ENCODE data around the gene CSRNP3. TPM values are rescaled to one million over a fixed set of nuclear protein-coding genes. Genes with fewer than 3 reads are reported as not detected.

The CSRNP3 gene
- total RNA-seq, 1 donor from 2014 or later, result 14.6 TPM

GRCh38 chr2:165634282-165634681 is 164.8 kb downstream of the CSRNP3 start:
- H3K4me3 Mint-ChIP-seq (ENCODE audit: unreplicated experiment), result no peak overlapping the region
- H3K36me3 Mint-ChIP-seq (ENCODE audit: low read depth, unreplicated experiment), result no peaks in the 10 kb centered on the region
- DNase-seq (ENCODE audit: low spot score), result no peak
- peak overlapping the region; percentile 9 for H3K27ac Mint-ChIP-seq (ENCODE audit: unreplicated experiment)
- TF ChIP-seq CTCF (IDR thresholded peaks at IDR 0.05; ENCODE audit: unreplicated experiment), result no peak
- H3K4me1 Mint-ChIP-seq (ENCODE audit: unreplicated experiment), result peaks cover 28% of the 10 kb centered on the region
- H3K27me3 Mint-ChIP-seq (ENCODE audit: unreplicated experiment), result peaks cover 3% of the 10 kb centered on the region
- no peaks in the 10 kb centered on the region for H3K9me3 Mint-ChIP-seq (ENCODE audit: unreplicated experiment)

- no peak for TF ChIP-seq CTCF (IDR thresholded peaks at IDR 0.05; ENCODE audit: unreplicated experiment)
- H3K36me3 Mint-ChIP-seq (ENCODE audit: low read depth, unreplicated experiment), result no peaks in the 10 kb centered on the region
- H3K4me3 Mint-ChIP-seq (ENCODE audit: unreplicated experiment), result no peak overlapping the region
- no peaks in the 10 kb centered on the region for H3K9me3 Mint-ChIP-seq (ENCODE audit: unreplicated experiment)
- H3K4me1 Mint-ChIP-seq (ENCODE audit: unreplicated experiment), result peaks cover 22% of the 10 kb centered on the region
- peak; percentile 32 for DNase-seq (ENCODE audit: low spot score)
- H3K27me3 Mint-ChIP-seq (ENCODE audit: unreplicated experiment), result peaks cover 3% of the 10 kb centered on the region
- peak overlapping the region; percentile 9 for H3K27ac Mint-ChIP-seq (ENCODE audit: unreplicated experiment)
Measured at GRCh38 chr2:165634855-165635254, 165.4 kb downstream of the CSRNP3 start.

- no peaks in the 10 kb centered on the region for H3K9me3 Mint-ChIP-seq (ENCODE audit: unreplicated experiment)
- H3K27ac Mint-ChIP-seq (ENCODE audit: unreplicated experiment), result no peak overlapping the region
- H3K27me3 Mint-ChIP-seq (ENCODE audit: unreplicated experiment), result peaks cover 3% of the 10 kb centered on the region
- no peaks in the 10 kb centered on the region for H3K36me3 Mint-ChIP-seq (ENCODE audit: low read depth, unreplicated experiment)
- no peak for DNase-seq (ENCODE audit: low spot score)
- H3K4me1 Mint-ChIP-seq (ENCODE audit: unreplicated experiment), result peaks cover 17% of the 10 kb centered on the region
- no peak overlapping the region for H3K4me3 Mint-ChIP-seq (ENCODE audit: unreplicated experiment)
- no peak for TF ChIP-seq CTCF (IDR thresholded peaks at IDR 0.05; ENCODE audit: unreplicated experiment)
Measured at GRCh38 chr2:165635532-165635931, 166.0 kb downstream of the CSRNP3 start.

- H3K27me3 Mint-ChIP-seq (ENCODE audit: unreplicated experiment), result peaks cover 3% of the 10 kb centered on the region
- no peak for TF ChIP-seq CTCF (IDR thresholded peaks at IDR 0.05; ENCODE audit: unreplicated experiment)
- no peaks in the 10 kb centered on the region for H3K36me3 Mint-ChIP-seq (ENCODE audit: low read depth, unreplicated experiment)
- no peak for DNase-seq (ENCODE audit: low spot score)
- no peak overlapping the region for H3K27ac Mint-ChIP-seq (ENCODE audit: unreplicated experiment)
- no peak overlapping the region for H3K4me3 Mint-ChIP-seq (ENCODE audit: unreplicated experiment)
- H3K9me3 Mint-ChIP-seq (ENCODE audit: unreplicated experiment), result no peaks in the 10 kb centered on the region
- H3K4me1 Mint-ChIP-seq (ENCODE audit: unreplicated experiment), result peaks cover 15% of the 10 kb centered on the region
Measured at GRCh38 chr2:165636959-165637358, 167.5 kb downstream of the CSRNP3 start.

- Mint-ChIP-seq H3K4me1 (ENCODE audit: unreplicated experiment) (peaks cover 15% of the 10 kb centered on the region), H3K27ac (ENCODE audit: unreplicated experiment) (no peak overlapping the region), H3K36me3 (ENCODE audit: low read depth, unreplicated experiment) (no peaks in the 10 kb centered on the region), H3K9me3 (ENCODE audit: unreplicated experiment) (no peaks in the 10 kb centered on the region), H3K27me3 (ENCODE audit: unreplicated experiment) (peaks cover 3% of the 10 kb centered on the region), H3K4me3 (ENCODE audit: unreplicated experiment) (no peak overlapping the region)
- DNase-seq (ENCODE audit: low spot score), result no peak
- no peak for TF ChIP-seq CTCF (IDR thresholded peaks at IDR 0.05; ENCODE audit: unreplicated experiment)
Measured at GRCh38 chr2:165637396-165637795, 167.9 kb downstream of the CSRNP3 start.
